Measurements from ENCODE around the gene ME1.
"Not testable (repeated sequence)": the region's sequence is repeated elsewhere in the genome, so short reads cannot be mapped to it uniquely, and the experiment has no call there.

The ME1 gene

GRCh38 chr6:83258517-83258916 is 172.3 kb downstream of the ME1 start:
- H3K4me3 ChIP-seq (ENCODE audit: low read depth, low read length) = no peak overlapping the region
- TF ChIP-seq CTCF (IDR thresholded peaks at IDR 0.05; ENCODE audit: low read depth, low read length, missing control alignments) = no peak
- in situ Hi-C loops (cut with HindIII; ENCODE audit: low sequenced_read_pairs) = no loop called here
- DNase-seq (ENCODE audit: low read depth) = no peak

- no peak for DNase-seq (ENCODE audit: low read depth)
- no peak overlapping the region for H3K4me3 ChIP-seq (ENCODE audit: low read depth, low read length)
- TF ChIP-seq CTCF (IDR thresholded peaks at IDR 0.05; ENCODE audit: low read depth, low read length, missing control alignments) = no peak
- in situ Hi-C loops (cut with HindIII; ENCODE audit: low sequenced_read_pairs) = no loop called here
Observed at GRCh38 chr6:83257791-83258190, 173.1 kb downstream of the ME1 start.

- H3K4me3 ChIP-seq (ENCODE audit: low read depth, low read length); in situ Hi-C loops (cut with HindIII; ENCODE audit: low sequenced_read_pairs); DNase-seq (ENCODE audit: low read depth): not testable (repeated sequence)
Observed at GRCh38 chr6:83256719-83257118, 174.1 kb downstream of the ME1 start.

GRCh38 chr6:83252719-83253118 is 178.1 kb downstream of the ME1 start:
- in situ Hi-C loops (cut with HindIII; ENCODE audit: low sequenced_read_pairs) = no loop called here

GRCh38 chr6:83250235-83250634 is 180.6 kb downstream of the ME1 start:
- no peak overlapping the region for H3K4me3 ChIP-seq (ENCODE audit: low read depth, low read length)
- in situ Hi-C loops (cut with HindIII; ENCODE audit: low sequenced_read_pairs) = no loop called here
- no peak for DNase-seq (ENCODE audit: low read depth)
- TF ChIP-seq CTCF (IDR thresholded peaks at IDR 0.05; ENCODE audit: low read depth, low read length, missing control alignments) = no peak

More at GRCh38 chr6:83252719-83253118, 178.1 kb downstream of the ME1 start:
- DNase-seq (ENCODE audit: low read depth) = peak; percentile 57
- no peak overlapping the region for H3K4me3 ChIP-seq (ENCODE audit: low read depth, low read length)
- no peak for TF ChIP-seq CTCF (IDR thresholded peaks at IDR 0.05; ENCODE audit: low read depth, low read length, missing control alignments)

- TF ChIP-seq CTCF (IDR thresholded peaks at IDR 0.05; ENCODE audit: low read depth, low read length, missing control alignments) = no peak
- no peak overlapping the region for H3K4me3 ChIP-seq (ENCODE audit: low read depth, low read length)
- no peak for DNase-seq (ENCODE audit: low read depth)
- in situ Hi-C loops (cut with HindIII; ENCODE audit: low sequenced_read_pairs) = no loop called here
Observed at GRCh38 chr6:83247471-83247870, 183.4 kb downstream of the ME1 start.

- in situ Hi-C loops (cut with HindIII; ENCODE audit: low sequenced_read_pairs) = no loop called here
Observed at GRCh38 chr6:83231146-83231545, 199.7 kb downstream of the ME1 start.

More at GRCh38 chr6:83231146-83231545, 199.7 kb downstream of the ME1 start:
- no peak for TF ChIP-seq CTCF (IDR thresholded peaks at IDR 0.05; ENCODE audit: low read depth, low read length, missing control alignments)
- H3K4me3 ChIP-seq (ENCODE audit: low read depth, low read length) = no peak overlapping the region
- DNase-seq (ENCODE audit: low read depth) = peak; percentile 73
